ENCODE data around the gene SUPT4H1. TPM values are rescaled to one million over a fixed set of nuclear protein-coding genes. Genes with fewer than 3 reads are reported as not detected.

Gene SUPT4H1
- polyA plus RNA-seq, 2 donors: 39.9 to 80.8 TPM

GRCh38 chr17:58381124-58382035 lies 29.4 kb upstream of the SUPT4H1 start:
- 36 to 42% methylated on average over 3 of the region's 3 CpGs for WGBS, 2 donors
- peaks cover 2 to 3% of the 10 kb centered on the region in 2 donors for H3K4me1 ChIP-seq (ENCODE audit: control insufficient read depth in 2 of 2, insufficient read depth in 2 of 2, low read length in 1 of 2)

GRCh38 chr17:58380207-58381123 lies 28.5 kb upstream of the SUPT4H1 start:
- Histone ChIP-seq H3K27ac (ENCODE audit: low read depth in 2 of 2, low read length in 1 of 2) (no peak overlapping the region), H3K4me1 (ENCODE audit: control insufficient read depth in 2 of 2, insufficient read depth in 2 of 2, low read length in 1 of 2) (peaks cover 2 to 3% of the 10 kb centered on the region in 2 donors), H3K4me3 (ENCODE audit: low read depth in 1 of 2, low read length in 2 of 2) (no peak overlapping the region), H3K9me3 (ENCODE audit: control insufficient read depth in 2 of 2, insufficient read depth in 1 of 2, low read depth in 1 of 2, low read length in 1 of 2) (no peaks in the 10 kb centered on the region), H3K27me3 (ENCODE audit: control insufficient read depth in 1 of 2, insufficient read depth in 2 of 2, low read length in 2 of 2) (no peaks in the 10 kb centered on the region), H3K36me3 (ENCODE audit: control insufficient read depth in 2 of 2, insufficient read depth in 2 of 2, low read length in 1 of 2) (no peaks in the 10 kb centered on the region)
- WGBS, 2 donors: 75 to 92% methylated on average over 5 of the region's 5 CpGs

More at GRCh38 chr17:58381124-58382035, 29.4 kb upstream of the SUPT4H1 start:
- Histone ChIP-seq H3K27me3 (ENCODE audit: control insufficient read depth in 1 of 2, insufficient read depth in 2 of 2, low read length in 2 of 2) (no peaks in the 10 kb centered on the region), H3K36me3 (ENCODE audit: control insufficient read depth in 2 of 2, insufficient read depth in 2 of 2, low read length in 1 of 2) (no peaks in the 10 kb centered on the region), H3K9me3 (ENCODE audit: control insufficient read depth in 2 of 2, insufficient read depth in 1 of 2, low read depth in 1 of 2, low read length in 1 of 2) (no peaks in the 10 kb centered on the region), H3K27ac (ENCODE audit: low read depth in 2 of 2, low read length in 1 of 2) (no peak overlapping the region), H3K4me3 (ENCODE audit: low read depth in 1 of 2, low read length in 2 of 2) (no peak overlapping the region)

- no peaks in the 10 kb centered on the region for H3K9me3 ChIP-seq (ENCODE audit: control insufficient read depth in 2 of 2, insufficient read depth in 1 of 2, low read depth in 1 of 2, low read length in 1 of 2)
- no peak overlapping the region for H3K27ac ChIP-seq (ENCODE audit: low read depth in 2 of 2, low read length in 1 of 2)
- 64 to 75% methylated on average over 3 of the region's 3 CpGs for WGBS, 2 donors
- no peaks in the 10 kb centered on the region for H3K36me3 ChIP-seq (ENCODE audit: control insufficient read depth in 2 of 2, insufficient read depth in 2 of 2, low read length in 1 of 2)
- no peaks in the 10 kb centered on the region for H3K27me3 ChIP-seq (ENCODE audit: control insufficient read depth in 1 of 2, insufficient read depth in 2 of 2, low read length in 2 of 2)
- peaks cover 2 to 3% of the 10 kb centered on the region in 2 donors for H3K4me1 ChIP-seq (ENCODE audit: control insufficient read depth in 2 of 2, insufficient read depth in 2 of 2, low read length in 1 of 2)
- H3K4me3 ChIP-seq (ENCODE audit: low read depth in 1 of 2, low read length in 2 of 2): no peak overlapping the region
These were observed 27.5 kb upstream of the SUPT4H1 start for GRCh38 chr17:58379511-58379824.

GRCh38 chr17:58378733-58379510 lies 26.9 kb upstream of the SUPT4H1 start:
- no peaks in the 10 kb centered on the region for H3K36me3 ChIP-seq (ENCODE audit: control insufficient read depth in 2 of 2, insufficient read depth in 2 of 2, low read length in 1 of 2)
- H3K4me1 ChIP-seq (ENCODE audit: control insufficient read depth in 2 of 2, insufficient read depth in 2 of 2, low read length in 1 of 2): peaks cover 2 to 3% of the 10 kb centered on the region in 2 donors
- no peaks in the 10 kb centered on the region for H3K9me3 ChIP-seq (ENCODE audit: control insufficient read depth in 2 of 2, insufficient read depth in 1 of 2, low read depth in 1 of 2, low read length in 1 of 2)
- no peak overlapping the region for H3K27ac ChIP-seq (ENCODE audit: low read depth in 2 of 2, low read length in 1 of 2)
- no peak overlapping the region for H3K4me3 ChIP-seq (ENCODE audit: low read depth in 1 of 2, low read length in 2 of 2)
- no peaks in the 10 kb centered on the region for H3K27me3 ChIP-seq (ENCODE audit: control insufficient read depth in 1 of 2, insufficient read depth in 2 of 2, low read length in 2 of 2)
- WGBS, 2 donors: 67 to 68% methylated on average over 8 of the region's 8 CpGs

GRCh38 chr17:58377661-58378060 lies 25.7 kb upstream of the SUPT4H1 start:
- 72 to 74% methylated on average over 5 of the region's 5 CpGs for WGBS, 2 donors
- H3K27ac ChIP-seq (ENCODE audit: low read depth in 2 of 2, low read length in 1 of 2): peak overlapping the region; percentile 62
- peaks cover 0 to 3% of the 10 kb centered on the region in 2 donors for H3K36me3 ChIP-seq (ENCODE audit: control insufficient read depth in 2 of 2, insufficient read depth in 2 of 2, low read length in 1 of 2)
- H3K4me3 ChIP-seq (ENCODE audit: low read depth in 1 of 2, low read length in 2 of 2): no peak overlapping the region
- H3K27me3 ChIP-seq (ENCODE audit: control insufficient read depth in 1 of 2, insufficient read depth in 2 of 2, low read length in 2 of 2): no peaks in the 10 kb centered on the region
- H3K9me3 ChIP-seq (ENCODE audit: control insufficient read depth in 2 of 2, insufficient read depth in 1 of 2, low read depth in 1 of 2, low read length in 1 of 2): no peaks in the 10 kb centered on the region
- H3K4me1 ChIP-seq (ENCODE audit: control insufficient read depth in 2 of 2, insufficient read depth in 2 of 2, low read length in 1 of 2): peaks cover 2 to 3% of the 10 kb centered on the region in 2 donors

- Histone ChIP-seq H3K9me3 (ENCODE audit: control insufficient read depth in 2 of 2, insufficient read depth in 1 of 2, low read depth in 1 of 2, low read length in 1 of 2) (no peaks in the 10 kb centered on the region), H3K4me1 (ENCODE audit: control insufficient read depth in 2 of 2, insufficient read depth in 2 of 2, low read length in 1 of 2) (peaks cover 2 to 3% of the 10 kb centered on the region in 2 donors), H3K36me3 (ENCODE audit: control insufficient read depth in 2 of 2, insufficient read depth in 2 of 2, low read length in 1 of 2) (peaks cover 0 to 8% of the 10 kb centered on the region in 2 donors), H3K27ac (ENCODE audit: low read depth in 2 of 2, low read length in 1 of 2) (peak overlapping the region; percentile 54 to 62), H3K4me3 (ENCODE audit: low read depth in 1 of 2, low read length in 2 of 2) (no peak overlapping the region), H3K27me3 (ENCODE audit: control insufficient read depth in 1 of 2, insufficient read depth in 2 of 2, low read length in 2 of 2) (no peaks in the 10 kb centered on the region)
- WGBS, 2 donors: 44 to 56% methylated on average over 3 of the region's 3 CpGs
These were observed 25.1 kb upstream of the SUPT4H1 start for GRCh38 chr17:58377093-58377601.

GRCh38 chr17:58376472-58377000 lies 24.5 kb upstream of the SUPT4H1 start:
- peaks cover 0 to 8% of the 10 kb centered on the region in 2 donors for H3K36me3 ChIP-seq (ENCODE audit: control insufficient read depth in 2 of 2, insufficient read depth in 2 of 2, low read length in 1 of 2)
- H3K27me3 ChIP-seq (ENCODE audit: control insufficient read depth in 1 of 2, insufficient read depth in 2 of 2, low read length in 2 of 2): no peaks in the 10 kb centered on the region
- no peaks in the 10 kb centered on the region for H3K9me3 ChIP-seq (ENCODE audit: control insufficient read depth in 2 of 2, insufficient read depth in 1 of 2, low read depth in 1 of 2, low read length in 1 of 2)
- H3K4me1 ChIP-seq (ENCODE audit: control insufficient read depth in 2 of 2, insufficient read depth in 2 of 2, low read length in 1 of 2): peaks cover 2 to 3% of the 10 kb centered on the region in 2 donors
- H3K27ac ChIP-seq (ENCODE audit: low read depth in 2 of 2, low read length in 1 of 2): peak overlapping the region in 1 of 2 donors; percentile 53
- WGBS, 2 donors: 64 to 67% methylated on average over 4 of the region's 4 CpGs
- no peak overlapping the region for H3K4me3 ChIP-seq (ENCODE audit: low read depth in 1 of 2, low read length in 2 of 2)

- Histone ChIP-seq H3K36me3 (ENCODE audit: control insufficient read depth in 2 of 2, insufficient read depth in 2 of 2, low read length in 1 of 2) (peaks cover 0 to 8% of the 10 kb centered on the region in 2 donors), H3K27ac (ENCODE audit: low read depth in 2 of 2, low read length in 1 of 2) (no peak overlapping the region), H3K4me1 (ENCODE audit: control insufficient read depth in 2 of 2, insufficient read depth in 2 of 2, low read length in 1 of 2) (peaks cover 0 to 3% of the 10 kb centered on the region in 2 donors), H3K9me3 (ENCODE audit: control insufficient read depth in 2 of 2, insufficient read depth in 1 of 2, low read depth in 1 of 2, low read length in 1 of 2) (no peaks in the 10 kb centered on the region), H3K4me3 (ENCODE audit: low read depth in 1 of 2, low read length in 2 of 2) (no peak overlapping the region), H3K27me3 (ENCODE audit: control insufficient read depth in 1 of 2, insufficient read depth in 2 of 2, low read length in 2 of 2) (no peaks in the 10 kb centered on the region)
- 80 to 88% methylated on average over 2 of the region's 2 CpGs for WGBS, 2 donors
These were observed 23.8 kb upstream of the SUPT4H1 start for GRCh38 chr17:58375811-58376210.
